Fibroblast of the conjunctiva (primary cell): Measurements from ENCODE around the gene UBE2I.

ENCODE experiments used
- DNase-seq: peaks from one replicate; pipeline ENCODE4 v3.0.0-alpha.2; 2010; ENCODE audit warnings: low read depth

UBE2I gene

DNA sequence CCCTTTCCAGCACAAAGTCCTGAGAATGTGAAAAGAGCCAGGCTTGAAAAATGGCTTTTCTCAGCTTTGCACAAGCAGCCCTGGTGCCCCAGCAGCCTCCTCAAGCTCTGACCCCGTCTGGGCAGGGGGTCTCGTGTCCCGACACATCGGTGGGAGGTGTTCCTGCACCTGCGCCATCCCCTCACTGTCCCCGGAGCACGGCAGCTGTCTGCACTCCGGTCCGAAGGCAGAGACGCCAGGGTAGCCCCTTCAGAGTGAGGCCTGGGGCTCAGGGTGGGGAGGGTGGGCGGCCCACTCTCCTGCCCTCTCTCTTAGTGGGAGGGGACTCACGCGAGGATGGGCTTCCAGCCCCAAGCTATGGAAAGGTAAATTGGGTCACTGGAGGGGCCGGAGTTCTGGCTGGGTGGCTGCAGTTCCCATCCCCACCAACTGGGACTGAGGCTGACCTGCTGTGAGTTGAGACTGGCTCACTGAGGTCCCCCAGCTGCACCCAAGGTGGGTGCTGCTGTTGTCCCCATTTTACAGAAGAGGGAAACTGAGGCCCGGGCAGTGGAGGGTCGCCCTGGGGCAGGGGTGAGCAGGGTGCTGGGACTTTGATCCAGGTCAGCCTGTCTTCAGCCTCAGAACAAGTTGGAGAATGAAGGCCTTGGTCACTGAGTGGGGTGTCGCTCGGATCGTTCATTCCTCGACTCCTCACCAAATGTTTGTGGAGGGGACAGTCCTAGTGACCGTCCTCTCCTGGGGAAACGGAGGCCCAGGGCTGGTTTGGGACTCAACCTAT is 21.7 kb downstream of the UBE2I start:
- no peak for DNase-seq

- DNase-seq, result peak; percentile 16
These were observed 22.5 kb downstream of the UBE2I start for GRCh38 chr16:1331712-1332617.

- DNase-seq, result no peak
These were observed 23.2 kb downstream of the UBE2I start for GRCh38 chr16:1332618-1333148.

GRCh38 chr16:1333149-1333812 is 23.8 kb downstream of the UBE2I start, which contains the start of gene BAIAP3:
BAIAP3 (plus strand) TSS chr16:1333645; CDS start chr16:1338550, 4,905 bp downstream.
- DNase-seq, result no peak

GRCh38 chr16:1333854-1334700 is 24.6 kb downstream of the UBE2I start:
- no peak for DNase-seq

DNA sequence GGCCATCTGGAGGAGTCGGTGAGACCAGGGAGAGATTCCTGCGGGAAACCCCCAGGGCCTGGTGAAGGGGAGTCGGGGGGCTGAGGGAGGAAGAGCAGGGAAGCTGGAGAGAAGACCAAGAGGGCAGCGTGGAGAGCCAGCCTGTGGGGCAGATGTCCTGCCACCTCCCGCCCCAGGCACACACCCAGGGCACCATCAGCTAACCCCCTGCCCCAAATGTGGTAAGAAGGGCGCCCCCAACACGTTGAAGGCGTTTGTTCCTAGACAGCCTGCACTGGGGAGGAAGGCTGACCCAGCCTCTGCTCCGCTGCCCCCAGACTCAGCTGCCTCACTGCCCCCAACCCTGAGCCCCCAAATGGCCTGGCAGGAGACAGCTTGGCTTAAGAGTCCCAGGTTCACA is 25.3 kb downstream of the UBE2I start:
- DNase-seq, result no peak

- no peak for DNase-seq
These were observed 26.0 kb downstream of the UBE2I start for GRCh38 chr16:1335211-1335971.

- no peak for DNase-seq
These were observed 26.6 kb downstream of the UBE2I start for GRCh38 chr16:1335996-1336395.

- no peak for DNase-seq
These were observed 27.2 kb downstream of the UBE2I start for GRCh38 chr16:1336619-1337018.

DNA sequence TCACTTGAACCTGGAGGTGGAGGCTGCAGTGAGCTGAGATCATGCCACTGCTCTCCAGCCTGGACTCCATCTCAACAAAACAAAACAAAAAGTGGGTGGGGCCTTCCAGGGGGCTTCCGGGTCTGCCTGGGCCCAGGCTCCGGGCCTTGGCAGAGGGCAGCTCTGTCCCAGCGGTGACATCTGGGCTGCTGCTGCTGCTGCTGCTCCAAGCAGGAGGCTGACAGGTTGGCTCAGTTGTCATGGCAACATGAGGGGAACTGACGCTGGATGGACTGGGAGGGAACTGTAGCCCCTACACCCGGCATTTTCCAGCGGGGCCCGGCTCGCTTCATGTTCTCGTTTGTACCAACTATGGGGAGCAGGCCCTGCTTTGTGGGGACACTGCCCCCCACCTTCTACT is 28.1 kb downstream of the UBE2I start:
- DNase-seq, result no peak

GRCh38 chr16:1338119-1338730 is 28.8 kb downstream of the UBE2I start:
- no peak for DNase-seq

GRCh38 chr16:1338855-1339675 is 29.6 kb downstream of the UBE2I start:
- no peak for DNase-seq

GRCh38 chr16:1340730-1341494 is 31.5 kb downstream of the UBE2I start:
- no peak for DNase-seq

- DNase-seq, result no peak
These were observed 32.3 kb downstream of the UBE2I start for GRCh38 chr16:1341495-1342420.

DNA sequence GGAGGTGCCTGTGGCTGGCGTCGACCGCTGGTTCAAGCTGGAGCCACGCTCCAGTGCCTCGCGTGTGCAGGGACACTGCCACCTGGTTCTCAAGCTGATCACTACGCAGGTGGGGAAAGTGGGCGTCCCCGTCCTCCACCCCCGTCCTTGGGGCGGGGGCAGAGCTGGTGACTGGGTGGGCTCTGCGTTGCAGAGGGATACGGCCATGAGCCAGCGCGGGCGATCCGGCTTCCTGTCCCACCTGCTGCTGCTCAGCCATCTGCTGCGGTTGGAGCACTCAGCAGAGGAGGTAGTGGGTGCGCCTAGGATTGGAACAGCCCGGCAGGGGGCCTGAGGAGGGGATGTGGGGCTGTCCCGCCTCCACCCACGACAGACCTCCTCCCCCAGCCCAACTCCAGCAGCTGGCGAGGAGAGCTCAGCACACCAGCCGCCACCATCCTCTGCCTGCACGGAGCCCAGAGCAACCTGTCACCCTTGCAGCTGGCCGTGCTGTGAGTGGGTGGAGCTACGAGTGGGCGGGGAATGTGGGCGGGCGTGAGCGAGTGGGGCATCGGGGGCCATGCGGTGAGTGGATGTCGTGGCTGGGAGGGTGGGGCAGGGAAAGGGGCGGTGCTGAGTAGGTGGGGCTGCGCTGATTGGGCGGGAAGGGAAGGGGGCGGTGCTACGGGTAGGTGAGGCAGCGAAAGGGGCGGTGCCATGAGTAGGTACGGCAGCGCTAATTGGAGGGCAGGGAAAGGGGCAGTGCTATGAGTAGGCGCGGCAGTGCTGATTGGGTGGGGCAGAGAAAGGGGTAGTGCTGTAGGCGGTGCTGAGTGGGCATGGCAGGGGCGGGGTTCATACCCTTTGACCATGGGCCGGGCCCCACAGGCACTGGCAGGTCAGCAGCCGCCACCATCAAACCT is 33.3 kb downstream of the UBE2I start:
- DNase-seq, result peak; percentile 62
